HG03432 (cell line): ENCODE results near the gene LIN28B.
"Not testable (repeated sequence)": the region's sequence is repeated elsewhere in the genome, so short reads cannot be mapped to it uniquely, and the experiment has no call there.

Experiments
- ATAC-seq: cut with Tn5 transposase; IDR thresholded peaks from one replicate; pipeline ENCODE4 v1.9.1; 2021; ENCODE audit warnings: mild to moderate bottlenecking, moderate library complexity; ENCODE audit not compliant: unreplicated experiment

LIN28B gene

GRCh38 chr6:104955927-104956730, 778 bp upstream of the LIN28B start:
- ATAC-seq, result no peak

- no peak for ATAC-seq
Measured at GRCh38 chr6:104957301-104958177, 632 bp downstream of the LIN28B start.

- ATAC-seq, result no peak
Measured at GRCh38 chr6:104958178-104959025, 1.5 kb downstream of the LIN28B start.

GRCh38 chr6:104959026-104959858, 2.3 kb downstream of the LIN28B start:
- ATAC-seq, result no peak

- no peak for ATAC-seq
Measured at GRCh38 chr6:104969108-104969507, 12.2 kb downstream of the LIN28B start.

- ATAC-seq, result no peak
Measured at GRCh38 chr6:104969785-104970581, 13.1 kb downstream of the LIN28B start.

GRCh38 chr6:104973404-104973803, 16.5 kb downstream of the LIN28B start:
- ATAC-seq, result no peak

GRCh38 chr6:104983296-104983695, 26.4 kb downstream of the LIN28B start:
- ATAC-seq, result no peak

- ATAC-seq, result no peak
Measured at GRCh38 chr6:104983776-104984175, 26.9 kb downstream of the LIN28B start.

GRCh38 chr6:104984831-104985230, 27.9 kb downstream of the LIN28B start:
- no peak for ATAC-seq

- not testable (repeated sequence) for ATAC-seq
Measured at GRCh38 chr6:104985875-104986274, 29.0 kb downstream of the LIN28B start.

- ATAC-seq, result no peak
Measured at GRCh38 chr6:104986625-104987024, 29.7 kb downstream of the LIN28B start.

- ATAC-seq, result no peak
Measured at GRCh38 chr6:104987218-104987617, 30.3 kb downstream of the LIN28B start.

GRCh38 chr6:104990085-104990484, 33.2 kb downstream of the LIN28B start:
- ATAC-seq, result no peak

- ATAC-seq, result not testable (repeated sequence)
Measured at GRCh38 chr6:104991062-104991461, 34.2 kb downstream of the LIN28B start.

- ATAC-seq, result not testable (repeated sequence)
Measured at GRCh38 chr6:104993576-104993975, 36.7 kb downstream of the LIN28B start.

GRCh38 chr6:104995989-104996617, 39.2 kb downstream of the LIN28B start:
- ATAC-seq, result no peak

GRCh38 chr6:105001063-105001462, 44.2 kb downstream of the LIN28B start:
- no peak for ATAC-seq

- ATAC-seq, result no peak
Measured at GRCh38 chr6:105001906-105002305, 45.0 kb downstream of the LIN28B start.
